ENCODE results near the gene ING5. TPM values are rescaled to one million over a fixed set of nuclear protein-coding genes. Genes with fewer than 3 reads are reported as not detected.

ING5 gene
- 37.2 and 47.0 TPM in 2 replicates for total RNA-seq (2014; rRNA removed; shearing (Covaris generic))

GRCh38 chr2:241701399-241702154 lies at the start of gene ING5:
ING5 (plus strand) TSS chr2:241702039; CDS start chr2:241702066, 27 bp downstream.

GRCh38 chr2:241686650-241687425 lies 15.0 kb upstream of the ING5 start, which contains the start of gene DTYMK:
DTYMK (minus strand) TSS chr2:241686815; CDS start chr2:241686783, 32 bp downstream.

GRCh38 chr2:241734467-241735208 lies 32.8 kb downstream of the ING5 start, which contains the start of gene D2HGDH:
D2HGDH (plus strand) TSS chr2:241734630; CDS start chr2:241735225, 595 bp downstream.

GRCh38 chr2:241776336-241777169 lies 74.7 kb downstream of the ING5 start, which contains the start of gene GAL3ST2:
GAL3ST2 (plus strand) TSS chr2:241776822; CDS start chr2:241776956, 134 bp downstream.

Other genes starting within 250 kb of the ING5 start
- gene STK25, start 193.5 kb upstream of the ING5 start, total RNA-seq (2014; rRNA removed; shearing (Covaris generic)): 91.4 and 92.6 TPM in 2 replicates
- gene BOK, start 143.3 kb upstream of the ING5 start, total RNA-seq (2014; rRNA removed; shearing (Covaris generic)): 5.1 and 8.0 TPM in 2 replicates
- 60.0 and 64.0 TPM in 2 replicates for gene THAP4, start 64.9 kb upstream of the ING5 start, total RNA-seq (2014; rRNA removed; shearing (Covaris generic))
- 23.7 and 40.7 TPM in 2 replicates for gene ATG4B, start 64.3 kb upstream of the ING5 start, total RNA-seq (2014; rRNA removed; shearing (Covaris generic))
- 52.4 and 56.2 TPM in 2 replicates for gene DTYMK, start 15.2 kb upstream of the ING5 start, total RNA-seq (2014; rRNA removed; shearing (Covaris generic))
- gene D2HGDH, start 32.6 kb downstream of the ING5 start, total RNA-seq (2014; rRNA removed; shearing (Covaris generic)): 21.9 and 26.9 TPM in 2 replicates
- not detected in 2 replicates for gene GAL3ST2, start 74.8 kb downstream of the ING5 start, total RNA-seq (2014; rRNA removed; shearing (Covaris generic))
- 0.34 TPM in 1 of 2 replicates, not detected in the other for gene NEU4, start 107.2 kb downstream of the ING5 start, total RNA-seq (2014; rRNA removed; shearing (Covaris generic))
- not detected in 2 replicates for gene PDCD1, start 156.9 kb downstream of the ING5 start, total RNA-seq (2014; rRNA removed; shearing (Covaris generic))
- gene RTP5, start 167.7 kb downstream of the ING5 start, total RNA-seq (2014; rRNA removed; shearing (Covaris generic)): not detected in 2 replicates